ENCODE measurements around the gene AGPAT2.
"Not testable (repeated sequence)": the region's sequence is repeated elsewhere in the genome, so short reads cannot be mapped to it uniquely, and the experiment has no call there.

AGPAT2 gene

GRCh38 chr9:136709454-136710109 lies 22.3 kb upstream of the AGPAT2 start:
- Histone ChIP-seq H3K4me3 (ENCODE audit: low read depth in 1 of 2, low read length in 1 of 2) (no peak overlapping the region), H3K27me3 (peaks cover 45% of the 10 kb centered on the region), H3K36me3 (no peaks in the 10 kb centered on the region), H3K27ac (no peak overlapping the region), H3K9me3 (no peaks in the 10 kb centered on the region), H3K4me1 (ENCODE audit: control insufficient read depth in 1 of 2, insufficient read depth in 1 of 2, low read depth in 1 of 2, low read length in 1 of 2) (peaks cover 35 to 36% of the 10 kb centered on the region in 2 experiments)
- TF ChIP-seq CTCF (IDR thresholded peaks at IDR 0.05), result no peak

GRCh38 chr9:136707849-136708517 lies 20.7 kb upstream of the AGPAT2 start:
- no peaks in the 10 kb centered on the region for H3K36me3 ChIP-seq
- peaks cover 31 to 36% of the 10 kb centered on the region in 2 experiments for H3K4me1 ChIP-seq (ENCODE audit: control insufficient read depth in 1 of 2, insufficient read depth in 1 of 2, low read depth in 1 of 2, low read length in 1 of 2)
- H3K9me3 ChIP-seq, result no peaks in the 10 kb centered on the region
- no peak overlapping the region for H3K4me3 ChIP-seq (ENCODE audit: low read depth in 1 of 2, low read length in 1 of 2)
- peaks cover 29% of the 10 kb centered on the region for H3K27me3 ChIP-seq
- no peak for TF ChIP-seq CTCF (IDR thresholded peaks at IDR 0.05)
- no peak overlapping the region for H3K27ac ChIP-seq

GRCh38 chr9:136707011-136707410 lies 19.8 kb upstream of the AGPAT2 start:
- Histone ChIP-seq H3K36me3 (no peaks in the 10 kb centered on the region), H3K4me1 (ENCODE audit: control insufficient read depth in 1 of 2, insufficient read depth in 1 of 2, low read depth in 1 of 2, low read length in 1 of 2) (peaks cover 26 to 34% of the 10 kb centered on the region in 2 experiments), H3K27me3 (peaks cover 20% of the 10 kb centered on the region), H3K4me3 (ENCODE audit: low read depth in 1 of 2, low read length in 1 of 2) (no peak overlapping the region), H3K9me3 (no peaks in the 10 kb centered on the region), H3K27ac (no peak overlapping the region)
- TF ChIP-seq CTCF (IDR thresholded peaks at IDR 0.05), result no peak

GRCh38 chr9:136705564-136705963 lies 18.3 kb upstream of the AGPAT2 start:
- peaks cover 35 to 41% of the 10 kb centered on the region in 2 experiments for H3K4me1 ChIP-seq (ENCODE audit: control insufficient read depth in 1 of 2, insufficient read depth in 1 of 2, low read depth in 1 of 2, low read length in 1 of 2)
- H3K9me3 ChIP-seq, result no peaks in the 10 kb centered on the region
- H3K27me3 ChIP-seq, result peaks cover 15% of the 10 kb centered on the region
- TF ChIP-seq CTCF (IDR thresholded peaks at IDR 0.05), result no peak
- no peaks in the 10 kb centered on the region for H3K36me3 ChIP-seq
- no peak overlapping the region for H3K27ac ChIP-seq
- H3K4me3 ChIP-seq (ENCODE audit: low read depth in 1 of 2, low read length in 1 of 2), result no peak overlapping the region

- H3K4me1 ChIP-seq (ENCODE audit: control insufficient read depth in 1 of 2, insufficient read depth in 1 of 2, low read depth in 1 of 2, low read length in 1 of 2), result peaks cover 43 to 49% of the 10 kb centered on the region in 2 experiments
- not testable (repeated sequence) for H3K9me3 ChIP-seq; H3K27me3 ChIP-seq; H3K36me3 ChIP-seq; H3K4me3 ChIP-seq (ENCODE audit: low read depth in 1 of 2, low read length in 1 of 2); H3K27ac ChIP-seq
Observed at GRCh38 chr9:136704741-136705140, 17.5 kb upstream of the AGPAT2 start.

- no peak for TF ChIP-seq CTCF (IDR thresholded peaks at IDR 0.05)
- Histone ChIP-seq H3K27ac (no peak overlapping the region), H3K9me3 (no peaks in the 10 kb centered on the region), H3K36me3 (no peaks in the 10 kb centered on the region), H3K4me1 (ENCODE audit: control insufficient read depth in 1 of 2, insufficient read depth in 1 of 2, low read depth in 1 of 2, low read length in 1 of 2) (peaks cover 57 to 62% of the 10 kb centered on the region in 2 experiments), H3K27me3 (peaks cover 9% of the 10 kb centered on the region), H3K4me3 (ENCODE audit: low read depth in 1 of 2, low read length in 1 of 2) (no peak overlapping the region)
Observed at GRCh38 chr9:136703276-136703860, 16.1 kb upstream of the AGPAT2 start.
